ENCODE measurements around the gene PKIB. TPM values are rescaled to one million over a fixed set of nuclear protein-coding genes. Genes with fewer than 3 reads are reported as not detected.

Gene PKIB
- total and polyA plus RNA-seq, 2 donors (not counting 3 experiments of a cell fraction or from before 2014, with no cell fraction given): not detected

DNA sequence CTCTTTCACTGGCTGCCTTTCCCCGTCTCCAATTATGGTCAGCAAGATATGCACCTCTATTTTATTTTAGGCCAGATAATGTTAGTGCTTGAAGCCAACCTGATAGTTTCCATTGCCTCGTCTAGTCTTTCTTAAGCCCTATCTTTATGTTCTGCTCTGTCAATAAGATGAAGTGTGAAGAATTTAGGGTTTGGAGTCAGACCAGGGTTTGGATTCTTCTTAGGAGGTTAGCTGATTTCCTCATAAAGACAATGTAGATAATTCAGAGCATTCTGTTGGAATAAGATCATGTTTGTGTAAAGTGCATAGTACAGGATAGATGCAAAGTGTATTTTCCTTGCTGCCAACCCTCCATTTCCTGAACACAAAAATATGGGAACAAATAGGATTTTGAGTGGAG lies 43.8 kb downstream of the PKIB start:
- Histone ChIP-seq H3K9me3 (replicated peaks; ENCODE audit: control insufficient read depth, insufficient read depth, low read length) (no peaks in the 10 kb centered on the region), H4K20me1 (replicated peaks; ENCODE audit: control insufficient read depth, extremely low read depth, insufficient read depth, low read length) (no peaks in the 10 kb centered on the region), H3K4me1 (ENCODE audit: control insufficient read depth, extremely low read depth, insufficient read depth, low read length) (no peaks in the 10 kb centered on the region), H3K9me1 (replicated peaks; ENCODE audit: control insufficient read depth, extremely low read depth, insufficient read depth, low read length) (no peaks in the 10 kb centered on the region), H3K4me3 (replicated peaks in 1 of 3; ENCODE audit: insufficient read depth in 1 of 3, low read depth in 1 of 3, low read length in 3 of 3) (no peak overlapping the region), H3K27me3 (ENCODE audit: control insufficient read depth in 2 of 2, insufficient read depth in 2 of 2, low read length in 2 of 2) (no peaks in the 10 kb centered on the region), H3K9ac (replicated peaks; ENCODE audit: extremely low read depth, insufficient read depth, low read length) (no peak overlapping the region), H3K27ac (ENCODE audit: insufficient read depth, low read depth, low read length) (no peak overlapping the region), H2AFZ (ENCODE audit: low read depth, low read length) (no peak overlapping the region), H3K4me2 (ENCODE audit: insufficient read depth, low read length) (no peak overlapping the region), H3K79me2 (ENCODE audit: control insufficient read depth, insufficient read depth, low read length) (no peaks in the 10 kb centered on the region), H3K36me3 (ENCODE audit: control insufficient read depth in 2 of 2, extremely low read depth in 1 of 2, insufficient read depth in 2 of 2, low read length in 2 of 2) (no peaks in the 10 kb centered on the region)
- ChIA-PET POLR2A (no interaction called here), CTCF (no interaction called here)
- DNase-seq (ENCODE audit: low read depth, low spot score): no peak
- dilution Hi-C loops (cut with MboI; ENCODE audit: extremely low pct_ligation_motif_present, low sequenced_read_pairs): no loop called here
- BruUV-seq (replicated peaks): no TSS peak
- TF ChIP-seq POLR2A (IDR thresholded peaks at IDR 0.05; ENCODE audit: low read depth, low read length) (no peak), MYC (IDR thresholded peaks at IDR 0.05; ENCODE audit: low read depth, low read length) (no peak), POLR2AphosphoS5 (IDR thresholded peaks at IDR 0.05; ENCODE audit: insufficient read depth, low read depth, low read length) (no peak), GATA2 (IDR thresholded peaks at IDR 0.05; ENCODE audit: insufficient read depth, insufficient read length, low read depth, low read length) (no peak), EZH2 (IDR thresholded peaks at IDR 0.05; ENCODE audit: borderline replicate concordance, low read depth, low read length, severe bottlenecking) (no peak), FOS (IDR thresholded peaks at IDR 0.05; ENCODE audit: borderline replicate concordance, insufficient read depth, low read length) (no peak), JUN (IDR thresholded peaks at IDR 0.05; ENCODE audit: borderline replicate concordance, insufficient read depth, insufficient read length, low read depth) (no peak)
- TF ChIP-seq, protein P1, sequence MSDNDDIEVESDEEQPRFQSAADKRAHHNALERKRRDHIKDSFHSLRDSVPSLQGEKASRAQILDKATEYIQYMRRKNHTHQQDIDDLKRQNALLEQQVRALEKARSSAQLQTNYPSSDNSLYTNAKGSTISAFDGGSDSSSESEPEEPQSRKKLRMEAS (IDR thresholded peaks at IDR 0.05; ENCODE audit: insufficient read depth, insufficient read length): no peak
- TF ChIP-seq, protein P2, sequence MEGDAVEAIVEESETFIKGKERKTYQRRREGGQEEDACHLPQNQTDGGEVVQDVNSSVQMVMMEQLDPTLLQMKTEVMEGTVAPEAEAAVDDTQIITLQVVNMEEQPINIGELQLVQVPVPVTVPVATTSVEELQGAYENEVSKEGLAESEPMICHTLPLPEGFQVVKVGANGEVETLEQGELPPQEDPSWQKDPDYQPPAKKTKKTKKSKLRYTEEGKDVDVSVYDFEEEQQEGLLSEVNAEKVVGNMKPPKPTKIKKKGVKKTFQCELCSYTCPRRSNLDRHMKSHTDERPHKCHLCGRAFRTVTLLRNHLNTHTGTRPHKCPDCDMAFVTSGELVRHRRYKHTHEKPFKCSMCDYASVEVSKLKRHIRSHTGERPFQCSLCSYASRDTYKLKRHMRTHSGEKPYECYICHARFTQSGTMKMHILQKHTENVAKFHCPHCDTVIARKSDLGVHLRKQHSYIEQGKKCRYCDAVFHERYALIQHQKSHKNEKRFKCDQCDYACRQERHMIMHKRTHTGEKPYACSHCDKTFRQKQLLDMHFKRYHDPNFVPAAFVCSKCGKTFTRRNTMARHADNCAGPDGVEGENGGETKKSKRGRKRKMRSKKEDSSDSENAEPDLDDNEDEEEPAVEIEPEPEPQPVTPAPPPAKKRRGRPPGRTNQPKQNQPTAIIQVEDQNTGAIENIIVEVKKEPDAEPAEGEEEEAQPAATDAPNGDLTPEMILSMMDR (IDR thresholded peaks at IDR 0.05; ENCODE audit: extremely low read depth in 1 of 2, insufficient read depth in 1 of 2, low read depth in 1 of 2, low read length in 2 of 2): no peak
- intact Hi-C loops (cut with micrococcal nuclease): no loop called here
- no peak for FAIRE-seq

Measured in endothelial cell of umbilical vein (primary cell).